ENCODE measurements around the gene LSR. TPM values are rescaled to one million over a fixed set of nuclear protein-coding genes. Genes with fewer than 3 reads are reported as not detected.
A peak's percentile ranks its signal among the peaks of the same experiment; 100 is the strongest.

Gene LSR
- total RNA-seq (1 to 10 TPM; 3.2 to 8.7 (median 5.2) TPM), polyA plus RNA-seq (10 to 100 TPM; 10.2 to 10.4 TPM)
- long read RNA-seq, donor 1, partial matches to known transcripts = 1 of 8 reads
- long read RNA-seq, donor 1, other reads (novel, unspliced or antisense) = 5 of 8 reads
- long read RNA-seq, donor 2, partial matches to known transcripts = 2 of 7 reads
- long read RNA-seq, donor 2, other reads (novel, unspliced or antisense) = 3 of 7 reads
- long read RNA-seq, donor 3, partial matches to known transcripts = 1 of 2 reads
- long read RNA-seq, donor 3, other reads (novel, unspliced or antisense) = 1 of 2 reads

DNA sequence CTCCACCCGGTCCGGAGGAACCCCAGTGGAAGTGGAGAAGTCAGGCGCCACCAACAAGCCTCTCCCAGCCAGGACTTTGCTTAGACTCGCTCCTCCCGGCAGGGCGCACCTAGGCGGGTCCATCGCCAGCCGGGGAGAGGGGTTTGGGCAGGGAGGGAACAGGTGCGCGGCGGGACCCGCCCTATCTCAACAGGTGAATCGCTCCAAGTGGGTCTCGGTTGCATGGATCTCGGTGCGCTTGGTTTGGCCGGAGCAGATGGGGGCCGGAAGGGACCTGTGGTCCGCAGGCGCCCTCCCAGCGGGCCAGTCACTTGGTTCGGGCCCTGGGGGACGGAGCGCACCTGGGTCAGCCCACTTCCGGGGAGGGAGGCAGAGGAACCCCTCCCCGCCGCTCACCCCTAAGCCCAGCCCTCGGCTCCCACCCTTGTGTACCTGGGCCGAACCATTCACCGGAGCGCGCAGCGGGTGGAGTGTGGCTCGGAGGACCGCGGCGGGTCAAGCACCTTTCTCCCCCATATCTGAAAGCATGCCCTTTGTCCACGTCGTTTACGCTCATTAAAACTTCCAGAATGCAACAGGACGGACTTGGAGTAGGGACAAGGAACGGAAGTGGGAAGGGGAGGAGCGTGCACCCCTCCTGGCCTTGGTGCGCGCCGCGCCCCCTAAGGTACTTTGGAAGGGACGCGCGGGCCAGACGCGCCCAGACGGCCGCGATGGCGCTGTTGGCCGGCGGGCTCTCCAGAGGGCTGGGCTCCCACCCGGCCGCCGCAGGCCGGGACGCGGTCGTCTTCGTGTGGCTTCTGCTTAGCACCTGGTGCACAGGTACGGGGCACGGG is at the start of gene LSR:
Gene LSR (plus strand): TSS at position 693 of the 836 bp plus-strand sequence. CDS start 21 bp downstream, at position 714.
- peak within 1 kb of the TSS; percentile 35 to 68 (median 60) for H3K4me3 ChIP-seq
- peaks cover 0 to 34% (median 18%) of the 10 kb centered on the region in 9 donors for H3K4me1 ChIP-seq
- intact Hi-C loops (cut with DNase I) = loop anchor here in 1 of 10 donors (5.0 kb wide), 1 partner anchor 96 kb away; the partner anchor contains the start of gene FXYD5
- peak within 1 kb of the TSS; percentile 29 to 87 (median 74) for H3K27ac ChIP-seq
- peak in 1 of 2 donors; percentile 41 for DNase-seq
- TF ChIP-seq CTCF (IDR thresholded peaks at IDR 0.05) = no peak
- H3K9me3 ChIP-seq = peaks cover 0 to 16% (median 0%) of the 10 kb centered on the region in 11 donors
- 0 to 1% methylated on average over 69 of the region's 69 CpGs for WGBS, 2 donors
- ATAC-seq = peak; percentile 74 to 91 (median 86)
- H3K36me3 ChIP-seq = no peaks in the 10 kb centered on the region
- H3K27me3 ChIP-seq = peaks cover 10 to 53% (median 35%) of the 10 kb centered on the region in 7 donors

DNA sequence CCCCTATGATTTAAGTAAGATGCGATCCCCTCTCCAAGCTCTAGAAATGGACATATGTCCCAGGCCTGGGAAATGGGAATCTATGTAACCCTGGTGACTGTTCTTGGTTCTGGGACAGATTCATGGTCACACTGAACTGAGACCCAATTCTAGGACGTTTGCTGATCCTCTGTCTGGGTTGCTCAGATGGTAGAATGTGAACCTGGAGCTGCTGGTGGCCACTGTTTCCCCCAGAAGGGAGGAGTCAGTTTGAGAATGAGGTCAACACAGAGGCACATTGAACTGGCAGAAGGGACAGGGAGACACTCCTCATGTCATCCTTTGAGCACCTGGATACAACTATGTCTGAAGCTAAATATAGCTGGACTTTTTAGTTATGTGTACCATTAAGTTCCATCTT is 49.3 kb upstream of the LSR start:
- Histone ChIP-seq H3K4me3 (no peak overlapping the region), H3K27me3 (peaks cover 0 to 4% (median 0%) of the 10 kb centered on the region in 7 donors), H3K4me1 (peaks cover 0 to 6% (median 0%) of the 10 kb centered on the region in 9 donors), H3K36me3 (no peaks in the 10 kb centered on the region), H3K27ac (no peak overlapping the region), H3K9me3 (no peaks in the 10 kb centered on the region)
- intact Hi-C loops (cut with DNase I) = no loop called here
- DNase-seq (no peak), ATAC-seq (no peak)
- TF ChIP-seq CTCF (IDR thresholded peaks at IDR 0.05) = no peak
- WGBS, 2 donors = 67 to 71% methylated on average over 2 of the region's 2 CpGs

DNA sequence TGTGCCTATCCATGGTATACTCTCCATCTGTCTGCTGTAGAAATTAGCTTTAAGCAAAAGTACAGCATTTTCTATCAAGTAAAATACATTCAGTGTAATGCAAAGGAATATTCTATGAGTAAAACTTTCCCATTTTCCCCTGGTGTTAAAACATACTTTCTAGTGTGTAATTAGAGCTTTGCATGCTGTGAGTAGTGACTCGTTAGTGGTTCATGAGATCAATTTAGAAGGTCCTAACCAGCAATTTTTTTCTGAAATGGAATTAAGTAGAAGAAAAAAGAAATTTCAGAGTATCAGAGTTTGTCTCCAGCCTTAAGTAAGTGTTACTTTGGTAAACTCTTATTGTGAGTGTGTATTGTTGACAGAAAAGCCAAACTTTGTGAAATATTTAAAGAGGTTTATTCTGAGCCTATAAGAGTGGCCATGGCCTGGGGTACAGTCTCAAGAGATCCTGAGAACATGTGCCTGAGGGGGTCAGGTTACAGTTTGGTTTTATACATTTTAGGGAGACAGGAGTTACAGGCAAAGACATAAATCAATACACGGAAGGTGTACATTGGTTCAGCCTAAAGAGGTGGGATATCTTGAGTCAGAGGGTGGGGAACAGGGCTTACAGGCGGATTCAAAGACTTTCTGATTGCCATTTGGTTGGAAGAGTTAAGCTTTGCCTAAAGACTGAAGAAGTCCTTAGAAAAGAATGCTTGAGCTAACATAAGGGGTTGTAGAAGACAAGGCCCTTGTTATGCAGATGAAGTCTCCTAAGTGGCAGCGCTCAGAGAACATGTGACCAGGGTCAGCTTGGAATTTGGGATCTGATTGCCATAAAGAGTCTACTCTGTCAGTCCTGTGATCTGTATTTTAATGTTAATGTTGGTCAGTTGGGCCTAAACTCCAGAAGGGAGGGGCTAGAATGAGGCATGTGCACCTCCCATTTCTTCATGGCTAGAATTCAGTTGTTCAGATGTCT is 45.8 kb upstream of the LSR start:
- no peak for DNase-seq
- Histone ChIP-seq H3K27ac (peak overlapping the region in 1 of 10 donors; percentile 70), H3K27me3 (peaks cover 0 to 4% (median 0%) of the 10 kb centered on the region in 7 donors), H3K9me3 (no peaks in the 10 kb centered on the region), H3K4me1 (peaks cover 0 to 31% (median 0%) of the 10 kb centered on the region in 9 donors), H3K36me3 (no peaks in the 10 kb centered on the region), H3K4me3 (no peak overlapping the region)
- no peak for ATAC-seq
- intact Hi-C loops (cut with DNase I) = no loop called here
- no peak for TF ChIP-seq CTCF (IDR thresholded peaks at IDR 0.05)
- WGBS, 2 donors = 88 to 89% methylated on average over 4 of the region's 4 CpGs

Measured in heart right ventricle (tissue), 16 donors.